ENCODE data around the gene KIN. TPM values are rescaled to one million over a fixed set of nuclear protein-coding genes. Genes with fewer than 3 reads are reported as not detected.

KIN gene
- total and polyA plus RNA-seq, 2 of the 4 experiments (the other 2 are of a cell fraction) = 3.0 to 6.4 TPM

DNA sequence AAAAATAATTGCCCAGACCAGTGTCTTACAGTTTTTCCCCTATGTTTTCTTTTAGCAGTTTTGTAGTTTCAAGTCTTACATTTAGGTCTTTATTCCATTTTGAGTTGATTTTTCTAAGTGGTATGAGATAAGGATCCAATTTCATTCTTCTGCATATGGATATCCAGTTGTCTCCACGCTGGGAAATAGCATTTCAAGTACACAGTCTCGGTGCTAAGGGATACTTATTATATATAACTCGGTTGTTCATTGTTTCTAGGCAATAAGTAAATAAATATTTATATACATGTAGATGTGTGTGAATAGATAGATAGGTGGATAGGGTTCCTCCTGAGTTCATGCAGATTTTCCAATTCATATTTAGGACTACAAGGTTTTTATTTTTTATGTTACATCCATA lies 46.5 kb upstream of the KIN start:
- Histone ChIP-seq H3K4me1 (ENCODE audit: control insufficient read depth, insufficient read depth, low read length) (0 out of 2 replicates have a peak, but pooled peaks cover 2% of the 10 kb centered on the region), H3K56ac (ENCODE audit: extremely low read depth, insufficient read depth, low read length) (no peak overlapping the region), H3K27me3 (ENCODE audit: control insufficient read depth, insufficient read depth, low read length) (no peaks in the 10 kb centered on the region), H3K23ac (ENCODE audit: low read depth, low read length) (no peak overlapping the region), H4K8ac (ENCODE audit: low read depth in 2 of 2, low read length in 2 of 2) (no peak overlapping the region), H3K18ac (ENCODE audit: low read depth, low read length) (no peak overlapping the region), H3K4ac (ENCODE audit: low read depth, low read length) (no peak overlapping the region), H3K14ac (replicated peaks; ENCODE audit: low read depth, low read length) (no peak overlapping the region), H3K36me3 (ENCODE audit: control insufficient read depth, insufficient read depth, low read length) (peaks cover 3% of the 10 kb centered on the region; the same call in 1 of the 2 replicates), H4K5ac (ENCODE audit: low read depth, low read length) (no peak overlapping the region), H4K91ac (ENCODE audit: insufficient read depth, low read depth, low read length) (no peak overlapping the region), H4K20me1 (ENCODE audit: insufficient read depth, low read length) (no peaks in the 10 kb centered on the region; the same call in 1 of the 2 replicates), H2BK120ac (ENCODE audit: low read depth, low read length) (no peak overlapping the region), H2BK15ac (ENCODE audit: low read depth, low read length) (no peak overlapping the region), H3K79me1 (ENCODE audit: low read depth in 1 of 2, low read length in 2 of 2) (peaks cover 40 to 49% of the 10 kb centered on the region in 2 experiments), H3K27ac (ENCODE audit: insufficient read depth, low read length) (no peak overlapping the region), H3K4me2 (ENCODE audit: low read depth, low read length) (no peak overlapping the region), H2AFZ (replicated peaks; ENCODE audit: low read length, poor library complexity) (no peak overlapping the region), H3K4me3 (ENCODE audit: insufficient read depth, low read depth, low read length) (no peak overlapping the region), H2AK9ac (replicated peaks; ENCODE audit: low read depth, low read length, poor library complexity) (no peak overlapping the region), H2BK5ac (ENCODE audit: low read depth, low read length, poor library complexity, severe bottlenecking) (no peak overlapping the region), H2BK20ac (ENCODE audit: low read depth, low read length) (no peak overlapping the region), H2AK5ac (ENCODE audit: low read depth, low read length) (no peak overlapping the region), H3K9ac (ENCODE audit: low read depth, low read length) (no peak overlapping the region), H3K9me1 (ENCODE audit: insufficient read depth, low read length) (peaks cover 14% of the 10 kb centered on the region), H3K9me3 (ENCODE audit: control insufficient read depth, insufficient read depth, low read length) (no peaks in the 10 kb centered on the region)
- no TSS peak for BruUV-seq (replicated peaks)
- ATAC-seq (ENCODE audit: low read depth) (no peak), DNase-seq (no peak)
- CTCF ChIA-PET = no interaction called here
- no CpG with 5 or more reads among the region's 3 CpGs for WGBS, 2 experiments (ENCODE audit: extremely low coverage in 2 of 2, insufficient read length in 1 of 2)
- TF ChIP-seq, protein P1, sequence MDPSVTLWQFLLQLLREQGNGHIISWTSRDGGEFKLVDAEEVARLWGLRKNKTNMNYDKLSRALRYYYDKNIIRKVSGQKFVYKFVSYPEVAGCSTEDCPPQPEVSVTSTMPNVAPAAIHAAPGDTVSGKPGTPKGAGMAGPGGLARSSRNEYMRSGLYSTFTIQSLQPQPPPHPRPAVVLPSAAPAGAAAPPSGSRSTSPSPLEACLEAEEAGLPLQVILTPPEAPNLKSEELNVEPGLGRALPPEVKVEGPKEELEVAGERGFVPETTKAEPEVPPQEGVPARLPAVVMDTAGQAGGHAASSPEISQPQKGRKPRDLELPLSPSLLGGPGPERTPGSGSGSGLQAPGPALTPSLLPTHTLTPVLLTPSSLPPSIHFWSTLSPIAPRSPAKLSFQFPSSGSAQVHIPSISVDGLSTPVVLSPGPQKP (IDR thresholded peaks at IDR 0.05; ENCODE audit: borderline replicate concordance, low read depth, low read length) = no peak
- no peak for TF ChIP-seq RCOR1 (IDR thresholded peaks at IDR 0.05; ENCODE audit: insufficient replicate concordance, low read length)
- no peak for TF ChIP-seq CEBPB (IDR thresholded peaks at IDR 0.05; ENCODE audit: low read depth, low read length)
- TF ChIP-seq NFE2L2 (IDR thresholded peaks at IDR 0.05; ENCODE audit: low read depth, low read length) = no peak
- no peak for TF ChIP-seq FOS (IDR thresholded peaks at IDR 0.05; ENCODE audit: low read depth, low read length)
- TF ChIP-seq MAZ (IDR thresholded peaks at IDR 0.05; ENCODE audit: borderline replicate concordance, low read depth, low read length) = no peak
- no peak for TF ChIP-seq MXI1 (IDR thresholded peaks at IDR 0.05; ENCODE audit: borderline replicate concordance, low read depth, low read length)
- TF ChIP-seq SMC3 (IDR thresholded peaks at IDR 0.05; ENCODE audit: low read depth, low read length) = no peak
- TF ChIP-seq, protein P2, sequence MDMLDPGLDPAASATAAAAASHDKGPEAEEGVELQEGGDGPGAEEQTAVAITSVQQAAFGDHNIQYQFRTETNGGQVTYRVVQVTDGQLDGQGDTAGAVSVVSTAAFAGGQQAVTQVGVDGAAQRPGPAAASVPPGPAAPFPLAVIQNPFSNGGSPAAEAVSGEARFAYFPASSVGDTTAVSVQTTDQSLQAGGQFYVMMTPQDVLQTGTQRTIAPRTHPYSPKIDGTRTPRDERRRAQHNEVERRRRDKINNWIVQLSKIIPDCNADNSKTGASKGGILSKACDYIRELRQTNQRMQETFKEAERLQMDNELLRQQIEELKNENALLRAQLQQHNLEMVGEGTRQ (IDR thresholded peaks at IDR 0.05; ENCODE audit: low read depth, low read length) = no peak
- TF ChIP-seq, protein P3, sequence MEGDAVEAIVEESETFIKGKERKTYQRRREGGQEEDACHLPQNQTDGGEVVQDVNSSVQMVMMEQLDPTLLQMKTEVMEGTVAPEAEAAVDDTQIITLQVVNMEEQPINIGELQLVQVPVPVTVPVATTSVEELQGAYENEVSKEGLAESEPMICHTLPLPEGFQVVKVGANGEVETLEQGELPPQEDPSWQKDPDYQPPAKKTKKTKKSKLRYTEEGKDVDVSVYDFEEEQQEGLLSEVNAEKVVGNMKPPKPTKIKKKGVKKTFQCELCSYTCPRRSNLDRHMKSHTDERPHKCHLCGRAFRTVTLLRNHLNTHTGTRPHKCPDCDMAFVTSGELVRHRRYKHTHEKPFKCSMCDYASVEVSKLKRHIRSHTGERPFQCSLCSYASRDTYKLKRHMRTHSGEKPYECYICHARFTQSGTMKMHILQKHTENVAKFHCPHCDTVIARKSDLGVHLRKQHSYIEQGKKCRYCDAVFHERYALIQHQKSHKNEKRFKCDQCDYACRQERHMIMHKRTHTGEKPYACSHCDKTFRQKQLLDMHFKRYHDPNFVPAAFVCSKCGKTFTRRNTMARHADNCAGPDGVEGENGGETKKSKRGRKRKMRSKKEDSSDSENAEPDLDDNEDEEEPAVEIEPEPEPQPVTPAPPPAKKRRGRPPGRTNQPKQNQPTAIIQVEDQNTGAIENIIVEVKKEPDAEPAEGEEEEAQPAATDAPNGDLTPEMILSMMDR (conservative IDR thresholded peaks at IDR 0.05; ENCODE audit: low read depth, low read length) = no peak
- dilution Hi-C loops (cut with HindIII; ENCODE audit: low sequenced_read_pairs, unreplicated experiment) = no loop called here
- intact Hi-C loops (cut with micrococcal nuclease) = no loop called here
- POLR2A ChIA-PET (ENCODE audit: unreplicated experiment) = no interaction called here
- in situ Hi-C loops (cut with MboI; ENCODE audit: low sequenced_read_pairs) = no loop called here

Measured in IMR-90 (cell line).